ENCODE results near the gene DPYSL5. TPM values are rescaled to one million over a fixed set of nuclear protein-coding genes. Genes with fewer than 3 reads are reported as not detected.

Gene DPYSL5
- total and polyA plus RNA-seq, 4 donors = not detected

GRCh38 chr2:26870585-26871095 lies 22.7 kb downstream of the DPYSL5 start (continued):
- no peak for TF ChIP-seq ZBTB33 (IDR thresholded peaks at IDR 0.05)
- TF ChIP-seq RAD21 (IDR thresholded peaks at IDR 0.05) = no peak
- no peak for TF ChIP-seq SP1 (IDR thresholded peaks at IDR 0.05)
- TF ChIP-seq TAF1 (conservative IDR thresholded peaks at IDR 0.05) = no peak
- no peak for TF ChIP-seq YY1 (IDR thresholded peaks at IDR 0.05)

- TF ChIP-seq RXRA (IDR thresholded peaks at IDR 0.05) = no peak
- no peak for TF ChIP-seq HNF4A (conservative IDR thresholded peaks at IDR 0.05)
- TF ChIP-seq CTCF (IDR thresholded peaks at IDR 0.05; ENCODE audit: low read depth, low read length, missing input control) = no peak
- no peak for TF ChIP-seq ZBTB33 (IDR thresholded peaks at IDR 0.05)
- TF ChIP-seq EGR1 (IDR thresholded peaks at IDR 0.05; ENCODE audit: low read depth in 2 of 2) = no peak
- no peak for TF ChIP-seq JUND (IDR thresholded peaks at IDR 0.05)
- TF ChIP-seq HNF4G (IDR thresholded peaks at IDR 0.05) = no peak
- no peak for TF ChIP-seq YY1 (IDR thresholded peaks at IDR 0.05)
- TF ChIP-seq MAX (IDR thresholded peaks at IDR 0.05) = no peak
- no peak for TF ChIP-seq FOXA1 (IDR thresholded peaks at IDR 0.05)
- TF ChIP-seq RAD21 (IDR thresholded peaks at IDR 0.05) = no peak
- TF ChIP-seq SP1 (IDR thresholded peaks at IDR 0.05) = no peak
- no peak for TF ChIP-seq FOXA2 (IDR thresholded peaks at IDR 0.05)
- 80% methylated on average over 6 of the region's 6 CpGs for WGBS
- H3K9ac ChIP-seq (ENCODE audit: low read depth in 1 of 2, low read length in 2 of 2) = no peak overlapping the region
Measured at GRCh38 chr2:26873286-26873983, 25.5 kb downstream of the DPYSL5 start.

GRCh38 chr2:26874514-26874913 lies 26.6 kb downstream of the DPYSL5 start:
- Histone ChIP-seq H3K36me3 (ENCODE audit: control insufficient read depth in 4 of 4, insufficient read depth in 3 of 4, low read depth in 1 of 4, low read length in 3 of 4) (no peaks in the 10 kb centered on the region), H3K4me3 (ENCODE audit: low read depth in 1 of 3, low read length in 3 of 3) (no peak overlapping the region), H3K9ac (ENCODE audit: low read depth in 1 of 2, low read length in 2 of 2) (no peak overlapping the region), H3K27me3 (ENCODE audit: control insufficient read depth in 4 of 4, insufficient read depth in 4 of 4, low read length in 3 of 4) (no peaks in the 10 kb centered on the region), H3K4me1 (ENCODE audit: control insufficient read depth in 4 of 4, insufficient read depth in 4 of 4, low read length in 3 of 4) (no peaks in the 10 kb centered on the region), H3K9me3 (ENCODE audit: control insufficient read depth in 4 of 4, low read length in 3 of 4) (no peaks in the 10 kb centered on the region), H3K27ac (ENCODE audit: low read depth in 1 of 2, low read length in 2 of 2) (no peak overlapping the region)
- no peak for DNase-seq (ENCODE audit: low spot score)
- WGBS = 74% methylated on average over 2 of the region's 2 CpGs
- TF ChIP-seq GABPA (IDR thresholded peaks at IDR 0.05 in 1 of 2, conservative IDR thresholded peaks at IDR 0.05 in 1 of 2) (no peak), ZBTB33 (IDR thresholded peaks at IDR 0.05) (no peak), HNF4G (IDR thresholded peaks at IDR 0.05) (no peak), FOXA1 (IDR thresholded peaks at IDR 0.05) (no peak), REST (IDR thresholded peaks at IDR 0.05) (no peak), RXRA (IDR thresholded peaks at IDR 0.05) (no peak), ATF3 (IDR thresholded peaks at IDR 0.05) (no peak), HNF4A (conservative IDR thresholded peaks at IDR 0.05) (no peak)

More at GRCh38 chr2:26873286-26873983, 25.5 kb downstream of the DPYSL5 start:
- no peak overlapping the region for H3K4me3 ChIP-seq (ENCODE audit: low read depth in 1 of 3, low read length in 3 of 3)
- H3K27me3 ChIP-seq (ENCODE audit: control insufficient read depth in 4 of 4, insufficient read depth in 4 of 4, low read length in 3 of 4) = no peaks in the 10 kb centered on the region
- no peaks in the 10 kb centered on the region for H3K4me1 ChIP-seq (ENCODE audit: control insufficient read depth in 4 of 4, insufficient read depth in 4 of 4, low read length in 3 of 4)
- no peak overlapping the region for H3K27ac ChIP-seq (ENCODE audit: low read depth in 1 of 2, low read length in 2 of 2)
- H3K36me3 ChIP-seq (ENCODE audit: control insufficient read depth in 4 of 4, insufficient read depth in 3 of 4, low read depth in 1 of 4, low read length in 3 of 4) = no peaks in the 10 kb centered on the region
- no peak for DNase-seq (ENCODE audit: low spot score)
- no peaks in the 10 kb centered on the region for H3K9me3 ChIP-seq (ENCODE audit: control insufficient read depth in 4 of 4, low read length in 3 of 4)

Data from liver (tissue), 9 donors.